Prostate gland (tissue), 2 donors: ENCODE data around the gene TCF20. TPM values are rescaled to one million over a fixed set of nuclear protein-coding genes. Genes with fewer than 3 reads are reported as not detected.

Source experiments
- DNase-seq: peaks from one replicate; pipeline ENCODE4 v3.0.0-alpha.2; 2019; ENCODE audit warnings: low spot score
- H3K27ac ChIP-seq, 2 donors: fragments of 200-600 bp; sonication (generic); 2 replicates each; pipeline ENCODE4 v1.5.1; 2017 to 2019
- H3K27me3 ChIP-seq: fragments of 200-600 bp; sonication (generic); replicated peaks from 2 replicates; pipeline ENCODE4 v1.5.1; 2019; ENCODE audit not compliant: insufficient read depth
- H3K36me3 ChIP-seq, 2 donors: fragments of 200-600 bp; sonication (generic); 1 replicate in 1 of 2; 2 replicates in 1 of 2; pipeline versions ENCODE4 v1.5.1 to v1.8.1; 2017 to 2019
- H3K4me1 ChIP-seq: fragments of 200-600 bp; sonication (generic); replicated peaks from 2 replicates; pipeline ENCODE4 v1.5.1; 2019
- H3K4me3 ChIP-seq, 2 donors: fragments of 200-600 bp; sonication (generic); 2 replicates each; pipeline ENCODE4 v1.5.1; 2017 to 2019
- H3K9me3 ChIP-seq: fragments of 200-600 bp; sonication (generic); 2 replicates; pipeline ENCODE4 v1.5.1; 2017
- CTCF ChIP-seq, 4 experiments: fragments of 200-600 bp in 2 of 4; fragments of 450-650 bp in 2 of 4; sonication (generic) in 2 of 4; IDR thresholded peaks; 1 replicate in 3 of 4; 2 replicates in 1 of 4; pipeline ENCODE4 v1.5.1; 2016 to 2019; ENCODE audit warnings: antibody characterized with exemption in 4 of 4, mild to moderate bottlenecking in 2 of 4, moderate library complexity in 2 of 4
- POLR2A ChIP-seq: fragments of 450-650 bp; IDR thresholded peaks from one replicate; pipeline ENCODE4 v1.6.1; 2016; ENCODE audit warnings: antibody characterized with exemption, mild to moderate bottlenecking
- POLR2AphosphoS5 ChIP-seq: sonication (generic); formaldehyde crosslinking; IDR thresholded peaks from one replicate; pipeline ENCODE4 v1.6.1; 2017; ENCODE audit warnings: antibody characterized with exemption
- WGBS: methylation state at CpG from one replicate; pipeline ENCODE4 v1.1.5; 2018; 5-methylcytosine and 5-hydroxymethylcytosine counted together
- intact Hi-C: fragments of 100-400 bp; cut with DNase I; formaldehyde crosslinking; loops from one replicate; pipeline ENCODE4 v1.14.2; 2022
- total RNA-seq, 2 donors: library from RNA; depleted of rRNA; stranded (reverse); fragments of >200 nt; gene quantifications; one replicate each; pipeline ENCODE4 v1.1.0, GENCODE V29; 2016

Gene TCF20
- total RNA-seq, 2 donors from 2014 or later, result 43.9 to 47.3 TPM

GRCh38 chr22:42297778-42298177, 27.3 kb upstream of the TCF20 start:
- H3K36me3 ChIP-seq, result no peaks in the 10 kb centered on the region
- no peak overlapping the region for H3K27ac ChIP-seq
- 80% methylated on average over 2 of the region's 2 CpGs for whole genome bisulfite sequencing
- TF ChIP-seq CTCF (IDR thresholded peaks at IDR 0.05), result no peak
- no peak for TF ChIP-seq POLR2A
- no peak for TF ChIP-seq POLR2AphosphoS5
- H3K9me3 ChIP-seq, result no peaks in the 10 kb centered on the region
- no peaks in the 10 kb centered on the region for H3K27me3 ChIP-seq
- DNase-seq, result no peak
- peaks cover 5% of the 10 kb centered on the region for H3K4me1 ChIP-seq
- intact Hi-C loops, result no loop called here
- no peak overlapping the region for H3K4me3 ChIP-seq

GRCh38 chr22:42296883-42297282, 26.4 kb upstream of the TCF20 start:
- H3K36me3 ChIP-seq, result no peaks in the 10 kb centered on the region
- intact Hi-C loops, result no loop called here
- 86% methylated on average over 3 of the region's 3 CpGs for WGBS
- TF ChIP-seq POLR2AphosphoS5, result no peak
- no peak for TF ChIP-seq POLR2A
- no peak for TF ChIP-seq CTCF (IDR thresholded peaks at IDR 0.05)
- H3K9me3 ChIP-seq, result no peaks in the 10 kb centered on the region
- H3K4me1 ChIP-seq, result peaks cover 5% of the 10 kb centered on the region
- no peak overlapping the region for H3K27ac ChIP-seq
- H3K27me3 ChIP-seq, result no peaks in the 10 kb centered on the region
- DNase-seq, result no peak
- H3K4me3 ChIP-seq, result no peak overlapping the region

- Histone ChIP-seq H3K4me3 (no peak overlapping the region), H3K36me3 (no peaks in the 10 kb centered on the region), H3K9me3 (no peaks in the 10 kb centered on the region), H3K27me3 (no peaks in the 10 kb centered on the region), H3K4me1 (peaks cover 5% of the 10 kb centered on the region), H3K27ac (no peak overlapping the region)
- intact Hi-C loops, result no loop called here
- 16% methylated on average over 19 of the region's 19 CpGs for WGBS
- TF ChIP-seq CTCF (IDR thresholded peaks at IDR 0.05), result peak in 2 of 4 experiments; percentile 14 to 19
- no peak for TF ChIP-seq POLR2A
- DNase-seq, result no peak
Observed at GRCh38 chr22:42296381-42296853, 26.0 kb upstream of the TCF20 start.

- 50% methylated on average over 22 of the region's 22 CpGs for WGBS
- TF ChIP-seq CTCF (IDR thresholded peaks at IDR 0.05) (no peak), POLR2AphosphoS5 (no peak), POLR2A (no peak)
- H3K27ac ChIP-seq, result no peak overlapping the region
- H3K27me3 ChIP-seq, result no peaks in the 10 kb centered on the region
- DNase-seq, result peak; percentile 15
- H3K9me3 ChIP-seq, result no peaks in the 10 kb centered on the region
- no peak overlapping the region for H3K4me3 ChIP-seq
- H3K36me3 ChIP-seq, result no peaks in the 10 kb centered on the region
- intact Hi-C loops, result no loop called here
- peaks cover 3% of the 10 kb centered on the region for H3K4me1 ChIP-seq
Observed at GRCh38 chr22:42294034-42294985, 23.9 kb upstream of the TCF20 start.
